ENCODE data around the gene SULF2. TPM values are rescaled to one million over a fixed set of nuclear protein-coding genes. Genes with fewer than 3 reads are reported as not detected.

Gene SULF2
- total RNA-seq, 4 donors from 2014 or later: 31.5 to 182 (median 94.4) TPM

DNA sequence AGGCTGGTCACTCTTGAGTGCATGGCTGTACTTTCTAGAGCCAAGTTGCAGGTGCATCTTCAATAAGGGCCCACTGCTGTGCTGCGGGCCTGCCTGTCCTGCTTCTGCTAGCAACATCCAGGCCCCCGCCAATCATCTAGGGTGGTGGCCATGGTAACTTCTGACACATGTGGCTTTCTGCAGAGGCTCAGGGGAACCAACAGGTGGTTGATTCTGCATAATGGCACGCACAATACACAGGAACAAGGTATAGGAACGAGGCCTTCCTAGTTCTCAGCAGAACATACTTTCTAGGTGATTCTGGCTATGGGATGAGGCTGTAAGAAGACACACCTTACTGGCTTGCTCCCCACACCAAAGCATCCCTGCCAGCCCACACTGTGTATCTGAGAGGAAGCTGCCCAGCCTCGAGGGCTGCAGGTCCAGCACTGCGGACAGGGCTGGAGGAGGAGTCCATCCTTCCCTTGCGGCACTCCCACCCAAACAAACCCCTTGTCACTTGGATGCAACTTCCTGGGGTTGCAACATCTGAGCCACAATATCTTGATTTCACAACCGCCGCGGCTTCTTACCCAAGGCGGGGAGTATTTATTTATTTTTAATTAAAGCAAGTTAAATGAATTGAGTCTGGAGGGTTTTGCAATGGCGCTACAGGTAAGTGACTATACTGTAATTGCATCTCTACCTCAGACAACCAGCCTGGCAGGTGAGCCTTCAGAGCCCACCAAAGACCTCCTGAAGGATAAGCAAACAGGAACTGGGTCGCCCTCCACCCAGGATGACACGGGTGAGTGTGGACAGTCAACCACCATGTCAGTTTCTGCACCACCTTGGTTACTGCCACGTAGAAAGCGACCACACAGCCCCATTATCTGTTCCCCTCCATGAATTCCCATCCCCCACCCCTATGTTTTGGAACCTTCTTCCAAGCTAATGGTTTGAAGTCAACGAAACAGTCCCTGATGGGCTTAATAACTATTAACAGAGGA, 49.6 kb downstream of the SULF2 start:
- H3K27ac ChIP-seq: no peak overlapping the region
- no peaks in the 10 kb centered on the region for H3K27me3 ChIP-seq
- intact Hi-C loops (cut with DNase I): no loop called here
- WGBS, 2 donors: 69 to 76% methylated on average over 15 to 17 of the region's 17 CpGs
- H3K4me1 ChIP-seq: no peaks in the 10 kb centered on the region
- no peak for DNase-seq
- H3K36me3 ChIP-seq: peaks cover 0 to 88% (median 0%) of the 10 kb centered on the region in 3 donors
- TF ChIP-seq POLR2A (IDR thresholded peaks at IDR 0.05): no peak
- TF ChIP-seq, protein P1, sequence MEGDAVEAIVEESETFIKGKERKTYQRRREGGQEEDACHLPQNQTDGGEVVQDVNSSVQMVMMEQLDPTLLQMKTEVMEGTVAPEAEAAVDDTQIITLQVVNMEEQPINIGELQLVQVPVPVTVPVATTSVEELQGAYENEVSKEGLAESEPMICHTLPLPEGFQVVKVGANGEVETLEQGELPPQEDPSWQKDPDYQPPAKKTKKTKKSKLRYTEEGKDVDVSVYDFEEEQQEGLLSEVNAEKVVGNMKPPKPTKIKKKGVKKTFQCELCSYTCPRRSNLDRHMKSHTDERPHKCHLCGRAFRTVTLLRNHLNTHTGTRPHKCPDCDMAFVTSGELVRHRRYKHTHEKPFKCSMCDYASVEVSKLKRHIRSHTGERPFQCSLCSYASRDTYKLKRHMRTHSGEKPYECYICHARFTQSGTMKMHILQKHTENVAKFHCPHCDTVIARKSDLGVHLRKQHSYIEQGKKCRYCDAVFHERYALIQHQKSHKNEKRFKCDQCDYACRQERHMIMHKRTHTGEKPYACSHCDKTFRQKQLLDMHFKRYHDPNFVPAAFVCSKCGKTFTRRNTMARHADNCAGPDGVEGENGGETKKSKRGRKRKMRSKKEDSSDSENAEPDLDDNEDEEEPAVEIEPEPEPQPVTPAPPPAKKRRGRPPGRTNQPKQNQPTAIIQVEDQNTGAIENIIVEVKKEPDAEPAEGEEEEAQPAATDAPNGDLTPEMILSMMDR (IDR thresholded peaks at IDR 0.05): no peak
- H3K4me3 ChIP-seq: no peak overlapping the region
- no peaks in the 10 kb centered on the region for H3K9me3 ChIP-seq

DNA sequence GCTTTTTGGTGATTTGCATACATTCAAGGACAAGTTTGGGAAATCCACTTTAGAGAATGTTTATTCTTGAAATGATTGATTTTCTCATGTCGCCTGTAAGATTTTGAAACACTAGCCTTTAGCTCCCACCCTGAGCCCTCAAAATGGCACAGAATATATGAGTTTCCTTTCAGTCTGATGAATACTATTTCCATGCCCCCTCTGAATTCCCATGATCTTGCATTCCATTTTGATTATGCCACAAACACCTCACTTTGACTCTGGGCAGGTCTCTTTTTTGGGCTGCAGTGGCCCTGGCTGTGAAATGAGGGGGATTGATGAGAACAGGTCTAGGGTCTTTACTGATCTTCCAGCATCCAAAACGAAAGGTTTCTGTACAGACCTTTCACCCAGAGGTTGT, 50.4 kb downstream of the SULF2 start:
- no peak for TF ChIP-seq POLR2A (IDR thresholded peaks at IDR 0.05)

DNA sequence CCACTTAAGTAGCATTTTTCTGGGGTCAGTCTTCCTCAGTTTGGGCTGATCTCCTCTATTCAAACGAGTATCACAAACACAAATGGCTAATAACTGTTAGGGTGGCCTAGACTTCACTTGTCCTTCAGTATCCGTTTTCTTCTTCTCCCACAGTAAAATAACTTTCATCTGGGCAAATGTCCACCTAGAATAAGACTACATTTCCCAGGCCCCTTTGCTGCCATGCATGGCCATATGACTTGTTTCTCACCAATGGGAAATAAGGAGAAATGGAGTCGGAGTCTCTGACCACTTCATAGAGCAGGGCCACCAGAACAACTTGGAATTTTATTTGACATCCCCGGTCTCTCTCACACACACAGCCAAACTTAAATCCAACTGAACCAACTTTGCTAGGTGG, 51.4 kb downstream of the SULF2 start:
- Histone ChIP-seq H3K27ac (no peak overlapping the region), H3K36me3 (peaks cover 0 to 88% (median 4%) of the 10 kb centered on the region in 3 donors), H3K4me3 (no peak overlapping the region), H3K4me1 (no peaks in the 10 kb centered on the region), H3K9me3 (no peaks in the 10 kb centered on the region), H3K27me3 (no peaks in the 10 kb centered on the region)
- 78 to 79% methylated on average over 4 of the region's 4 CpGs for WGBS, 2 donors
- intact Hi-C loops (cut with DNase I): no loop called here
- no peak for DNase-seq
- TF ChIP-seq, protein P1 (IDR thresholded peaks at IDR 0.05): no peak
- no peak for TF ChIP-seq POLR2A (IDR thresholded peaks at IDR 0.05)

More for the DNA sequence above, 50.4 kb downstream of the SULF2 start:
- H3K4me1 ChIP-seq: no peaks in the 10 kb centered on the region
- no peak overlapping the region for H3K27ac ChIP-seq
- H3K9me3 ChIP-seq: no peaks in the 10 kb centered on the region
- H3K27me3 ChIP-seq: no peaks in the 10 kb centered on the region
- H3K36me3 ChIP-seq: peaks cover 0 to 88% (median 0%) of the 10 kb centered on the region in 3 donors
- 70 to 78% methylated on average over 2 of the region's 2 CpGs for WGBS, 2 donors
- intact Hi-C loops (cut with DNase I): no loop called here
- H3K4me3 ChIP-seq: no peak overlapping the region
- no peak for DNase-seq

DNA sequence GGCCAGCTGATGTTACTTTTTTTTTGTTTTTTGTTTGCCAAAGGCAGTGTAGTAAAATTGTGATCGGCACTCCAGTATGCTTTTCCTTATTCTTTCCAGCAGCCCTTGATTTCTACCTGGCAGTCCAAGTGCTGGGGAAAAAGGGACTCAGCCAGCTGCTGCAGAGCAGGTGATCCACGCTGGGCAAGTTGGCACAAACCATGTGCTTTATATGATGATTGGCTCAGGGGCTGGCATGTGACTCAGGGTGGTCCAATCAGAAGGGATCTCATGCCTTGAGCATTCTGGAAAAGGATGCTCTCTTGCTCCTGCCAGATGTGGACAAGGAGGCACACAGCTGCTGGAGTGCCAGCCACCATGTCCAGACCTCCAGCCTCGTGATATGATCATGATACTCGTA, 54.5 kb downstream of the SULF2 start:
- no peak for TF ChIP-seq POLR2A (IDR thresholded peaks at IDR 0.05)
- TF ChIP-seq, protein P1 (IDR thresholded peaks at IDR 0.05): no peak
- intact Hi-C loops (cut with DNase I): no loop called here
- Histone ChIP-seq H3K9me3 (no peaks in the 10 kb centered on the region), H3K27ac (no peak overlapping the region), H3K4me1 (peaks cover 0 to 12% (median 0%) of the 10 kb centered on the region in 3 donors), H3K36me3 (peaks cover 0 to 89% (median 4%) of the 10 kb centered on the region in 3 donors), H3K27me3 (no peaks in the 10 kb centered on the region), H3K4me3 (no peak overlapping the region)
- DNase-seq: no peak
- 86 to 97% methylated on average over 3 to 4 of the region's 4 CpGs for WGBS, 2 donors

DNA sequence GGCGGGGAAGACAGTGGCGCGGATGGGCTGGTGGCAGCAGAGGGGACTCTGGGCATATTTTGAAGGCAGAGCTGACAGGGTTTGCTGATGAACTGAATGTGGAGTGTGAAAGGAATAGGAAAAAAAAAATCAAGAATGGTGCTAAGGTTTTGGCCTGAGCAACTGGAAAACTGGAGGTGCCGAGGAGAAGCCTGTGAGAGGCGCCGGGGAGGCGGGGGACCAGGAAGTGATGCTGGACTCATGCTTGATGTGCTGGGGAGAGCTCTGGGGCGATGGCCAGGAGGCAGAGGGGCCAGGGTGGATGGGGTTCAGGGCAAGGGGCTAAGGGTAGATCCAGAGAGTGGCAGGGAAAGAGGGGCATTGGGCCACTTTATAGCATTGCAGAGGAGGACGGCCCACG, 55.8 kb downstream of the SULF2 start:
- intact Hi-C loops (cut with DNase I): no loop called here

More for the DNA sequence above, 55.8 kb downstream of the SULF2 start:
- DNase-seq: no peak
- Histone ChIP-seq H3K9me3 (no peaks in the 10 kb centered on the region), H3K4me3 (no peak overlapping the region), H3K36me3 (peaks cover 0 to 83% (median 4%) of the 10 kb centered on the region in 3 donors), H3K27ac (no peak overlapping the region), H3K27me3 (no peaks in the 10 kb centered on the region), H3K4me1 (peaks cover 0 to 17% (median 0%) of the 10 kb centered on the region in 3 donors)
- TF ChIP-seq, protein P1 (IDR thresholded peaks at IDR 0.05): no peak
- no peak for TF ChIP-seq POLR2A (IDR thresholded peaks at IDR 0.05)
- 95 to 97% methylated on average over 9 to 10 of the region's 10 CpGs for WGBS, 2 donors
